ENCODE data around the gene GAB1.

The GAB1 gene

DNA sequence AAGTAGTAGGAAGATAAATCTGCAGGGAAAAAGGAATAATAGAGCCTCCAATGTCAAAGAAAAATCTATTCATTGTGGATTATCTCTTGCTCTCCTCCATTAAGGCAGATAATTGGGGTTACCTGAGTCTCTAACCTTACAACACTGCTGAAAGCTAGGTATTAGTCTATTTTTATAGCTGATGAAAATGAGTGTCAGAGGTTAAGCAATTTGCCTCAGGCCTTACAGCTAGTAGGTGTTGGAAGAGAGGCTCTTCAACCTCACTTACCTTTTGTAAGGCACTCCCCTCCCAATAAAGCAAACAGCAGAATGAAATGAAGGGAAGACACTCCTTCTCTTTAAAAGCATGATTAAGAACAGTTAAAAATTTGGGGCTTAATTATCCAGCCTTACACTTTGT lies 45.4 kb upstream of the GAB1 start:
- ATAC-seq: no peak
- TF ChIP-seq ZC3H10 (CRISPR knock-in tag; IDR thresholded peaks at IDR 0.05): no peak
- TF ChIP-seq ZNF70 (CRISPR knock-in tag; IDR thresholded peaks at IDR 0.05): no peak
- TF ChIP-seq, protein P1, sequence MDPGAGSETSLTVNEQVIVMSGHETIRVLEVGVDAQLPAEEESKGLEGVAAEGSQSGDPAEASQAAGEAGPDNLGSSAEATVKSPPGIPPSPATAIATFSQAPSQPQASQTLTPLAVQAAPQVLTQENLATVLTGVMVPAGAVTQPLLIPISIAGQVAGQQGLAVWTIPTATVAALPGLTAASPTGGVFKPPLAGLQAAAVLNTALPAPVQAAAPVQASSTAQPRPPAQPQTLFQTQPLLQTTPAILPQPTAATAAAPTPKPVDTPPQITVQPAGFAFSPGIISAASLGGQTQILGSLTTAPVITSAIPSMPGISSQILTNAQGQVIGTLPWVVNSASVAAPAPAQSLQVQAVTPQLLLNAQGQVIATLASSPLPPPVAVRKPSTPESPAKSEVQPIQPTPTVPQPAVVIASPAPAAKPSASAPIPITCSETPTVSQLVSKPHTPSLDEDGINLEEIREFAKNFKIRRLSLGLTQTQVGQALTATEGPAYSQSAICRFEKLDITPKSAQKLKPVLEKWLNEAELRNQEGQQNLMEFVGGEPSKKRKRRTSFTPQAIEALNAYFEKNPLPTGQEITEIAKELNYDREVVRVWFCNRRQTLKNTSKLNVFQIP (CRISPR knock-in tag; IDR thresholded peaks at IDR 0.05; ENCODE audit: borderline replicate concordance, low read depth): no peak
- TF ChIP-seq, protein P2, sequence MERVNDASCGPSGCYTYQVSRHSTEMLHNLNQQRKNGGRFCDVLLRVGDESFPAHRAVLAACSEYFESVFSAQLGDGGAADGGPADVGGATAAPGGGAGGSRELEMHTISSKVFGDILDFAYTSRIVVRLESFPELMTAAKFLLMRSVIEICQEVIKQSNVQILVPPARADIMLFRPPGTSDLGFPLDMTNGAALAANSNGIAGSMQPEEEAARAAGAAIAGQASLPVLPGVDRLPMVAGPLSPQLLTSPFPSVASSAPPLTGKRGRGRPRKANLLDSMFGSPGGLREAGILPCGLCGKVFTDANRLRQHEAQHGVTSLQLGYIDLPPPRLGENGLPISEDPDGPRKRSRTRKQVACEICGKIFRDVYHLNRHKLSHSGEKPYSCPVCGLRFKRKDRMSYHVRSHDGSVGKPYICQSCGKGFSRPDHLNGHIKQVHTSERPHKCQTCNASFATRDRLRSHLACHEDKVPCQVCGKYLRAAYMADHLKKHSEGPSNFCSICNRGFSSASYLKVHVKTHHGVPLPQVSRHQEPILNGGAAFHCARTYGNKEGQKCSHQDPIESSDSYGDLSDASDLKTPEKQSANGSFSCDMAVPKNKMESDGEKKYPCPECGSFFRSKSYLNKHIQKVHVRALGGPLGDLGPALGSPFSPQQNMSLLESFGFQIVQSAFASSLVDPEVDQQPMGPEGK (CRISPR knock-in tag; IDR thresholded peaks at IDR 0.05; ENCODE audit: borderline replicate concordance): no peak
- no peak for TF ChIP-seq ZFP30 (CRISPR knock-in tag; IDR thresholded peaks at IDR 0.05)
- TF ChIP-seq, protein P3, sequence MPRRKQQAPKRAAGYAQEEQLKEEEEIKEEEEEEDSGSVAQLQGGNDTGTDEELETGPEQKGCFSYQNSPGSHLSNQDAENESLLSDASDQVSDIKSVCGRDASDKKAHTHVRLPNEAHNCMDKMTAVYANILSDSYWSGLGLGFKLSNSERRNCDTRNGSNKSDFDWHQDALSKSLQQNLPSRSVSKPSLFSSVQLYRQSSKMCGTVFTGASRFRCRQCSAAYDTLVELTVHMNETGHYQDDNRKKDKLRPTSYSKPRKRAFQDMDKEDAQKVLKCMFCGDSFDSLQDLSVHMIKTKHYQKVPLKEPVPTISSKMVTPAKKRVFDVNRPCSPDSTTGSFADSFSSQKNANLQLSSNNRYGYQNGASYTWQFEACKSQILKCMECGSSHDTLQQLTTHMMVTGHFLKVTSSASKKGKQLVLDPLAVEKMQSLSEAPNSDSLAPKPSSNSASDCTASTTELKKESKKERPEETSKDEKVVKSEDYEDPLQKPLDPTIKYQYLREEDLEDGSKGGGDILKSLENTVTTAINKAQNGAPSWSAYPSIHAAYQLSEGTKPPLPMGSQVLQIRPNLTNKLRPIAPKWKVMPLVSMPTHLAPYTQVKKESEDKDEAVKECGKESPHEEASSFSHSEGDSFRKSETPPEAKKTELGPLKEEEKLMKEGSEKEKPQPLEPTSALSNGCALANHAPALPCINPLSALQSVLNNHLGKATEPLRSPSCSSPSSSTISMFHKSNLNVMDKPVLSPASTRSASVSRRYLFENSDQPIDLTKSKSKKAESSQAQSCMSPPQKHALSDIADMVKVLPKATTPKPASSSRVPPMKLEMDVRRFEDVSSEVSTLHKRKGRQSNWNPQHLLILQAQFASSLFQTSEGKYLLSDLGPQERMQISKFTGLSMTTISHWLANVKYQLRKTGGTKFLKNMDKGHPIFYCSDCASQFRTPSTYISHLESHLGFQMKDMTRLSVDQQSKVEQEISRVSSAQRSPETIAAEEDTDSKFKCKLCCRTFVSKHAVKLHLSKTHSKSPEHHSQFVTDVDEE (CRISPR knock-in tag; IDR thresholded peaks at IDR 0.05): no peak
- TF ChIP-seq CSDC2 (CRISPR knock-in tag; IDR thresholded peaks at IDR 0.05): no peak
- no peak for TF ChIP-seq ZFP3 (CRISPR knock-in tag; IDR thresholded peaks at IDR 0.05)
- TF ChIP-seq GLIS3 (CRISPR knock-in tag; IDR thresholded peaks at IDR 0.05): no peak
- TF ChIP-seq, protein P4, sequence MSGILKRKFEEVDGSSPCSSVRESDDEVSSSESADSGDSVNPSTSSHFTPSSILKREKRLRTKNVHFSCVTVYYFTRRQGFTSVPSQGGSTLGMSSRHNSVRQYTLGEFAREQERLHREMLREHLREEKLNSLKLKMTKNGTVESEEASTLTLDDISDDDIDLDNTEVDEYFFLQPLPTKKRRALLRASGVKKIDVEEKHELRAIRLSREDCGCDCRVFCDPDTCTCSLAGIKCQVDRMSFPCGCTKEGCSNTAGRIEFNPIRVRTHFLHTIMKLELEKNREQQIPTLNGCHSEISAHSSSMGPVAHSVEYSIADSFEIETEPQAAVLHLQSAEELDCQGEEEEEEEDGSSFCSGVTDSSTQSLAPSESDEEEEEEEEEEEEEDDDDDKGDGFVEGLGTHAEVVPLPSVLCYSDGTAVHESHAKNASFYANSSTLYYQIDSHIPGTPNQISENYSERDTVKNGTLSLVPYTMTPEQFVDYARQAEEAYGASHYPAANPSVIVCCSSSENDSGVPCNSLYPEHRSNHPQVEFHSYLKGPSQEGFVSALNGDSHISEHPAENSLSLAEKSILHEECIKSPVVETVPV (CRISPR knock-in tag; IDR thresholded peaks at IDR 0.05): no peak
- TF ChIP-seq ESRRG (CRISPR knock-in tag; IDR thresholded peaks at IDR 0.05): no peak
- TF ChIP-seq ZNF8 (CRISPR knock-in tag; IDR thresholded peaks at IDR 0.05): no peak

- TF ChIP-seq ZNF8 (CRISPR knock-in tag; IDR thresholded peaks at IDR 0.05) (no peak), OSR1 (CRISPR knock-in tag; IDR thresholded peaks at IDR 0.05) (no peak), TOX (CRISPR knock-in tag; IDR thresholded peaks at IDR 0.05; ENCODE audit: borderline replicate concordance) (no peak), SNAI2 (CRISPR knock-in tag; IDR thresholded peaks at IDR 0.05) (no peak), TCF4 (CRISPR knock-in tag; IDR thresholded peaks at IDR 0.05; ENCODE audit: borderline replicate concordance) (no peak), ZNF70 (CRISPR knock-in tag; IDR thresholded peaks at IDR 0.05) (no peak), ARNTL (CRISPR knock-in tag; IDR thresholded peaks at IDR 0.05; ENCODE audit: borderline replicate concordance, low read depth) (no peak), RARB (CRISPR knock-in tag; IDR thresholded peaks at IDR 0.05) (no peak), BACH2 (CRISPR knock-in tag; IDR thresholded peaks at IDR 0.05; ENCODE audit: borderline replicate concordance) (no peak), ZFP30 (CRISPR knock-in tag; IDR thresholded peaks at IDR 0.05) (no peak), ISL1 (CRISPR knock-in tag; IDR thresholded peaks at IDR 0.05) (no peak), GLIS3 (CRISPR knock-in tag; IDR thresholded peaks at IDR 0.05) (no peak), ESRRG (CRISPR knock-in tag; IDR thresholded peaks at IDR 0.05) (no peak), ZFP3 (CRISPR knock-in tag; IDR thresholded peaks at IDR 0.05) (no peak), PPARA (CRISPR knock-in tag; IDR thresholded peaks at IDR 0.05; ENCODE audit: borderline replicate concordance) (no peak), ZNF565 (CRISPR knock-in tag; conservative IDR thresholded peaks at IDR 0.05; ENCODE audit: low read depth) (no peak)
- TF ChIP-seq, protein P5, sequence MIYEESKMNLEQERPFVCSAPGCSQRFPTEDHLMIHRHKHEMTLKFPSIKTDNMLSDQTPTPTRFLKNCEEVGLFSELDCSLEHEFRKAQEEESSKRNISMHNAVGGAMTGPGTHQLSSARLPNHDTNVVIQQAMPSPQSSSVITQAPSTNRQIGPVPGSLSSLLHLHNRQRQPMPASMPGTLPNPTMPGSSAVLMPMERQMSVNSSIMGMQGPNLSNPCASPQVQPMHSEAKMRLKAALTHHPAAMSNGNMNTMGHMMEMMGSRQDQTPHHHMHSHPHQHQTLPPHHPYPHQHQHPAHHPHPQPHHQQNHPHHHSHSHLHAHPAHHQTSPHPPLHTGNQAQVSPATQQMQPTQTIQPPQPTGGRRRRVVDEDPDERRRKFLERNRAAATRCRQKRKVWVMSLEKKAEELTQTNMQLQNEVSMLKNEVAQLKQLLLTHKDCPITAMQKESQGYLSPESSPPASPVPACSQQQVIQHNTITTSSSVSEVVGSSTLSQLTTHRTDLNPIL (CRISPR knock-in tag; IDR thresholded peaks at IDR 0.05; ENCODE audit: low read depth): no peak
- TF ChIP-seq, protein P3 (CRISPR knock-in tag; IDR thresholded peaks at IDR 0.05): no peak
- TF ChIP-seq, protein P1 (CRISPR knock-in tag; IDR thresholded peaks at IDR 0.05; ENCODE audit: borderline replicate concordance, low read depth): no peak
- no peak for ATAC-seq
These were observed 43.8 kb upstream of the GAB1 start for GRCh38 chr4:143292858-143293257.
